C4-2B (cell line): ENCODE measurements around the gene NCKAP5L.

ENCODE experiments used
- CTCF ChIP-seq: fragments of 450-650 bp; conservative IDR thresholded peaks from 2 replicates; pipeline ENCODE4 v1.5.1; 2017; ENCODE audit warnings: mild to moderate bottlenecking
- ZFX ChIP-seq: fragments of 450-650 bp; IDR thresholded peaks from 2 replicates; pipeline ENCODE4 v1.6.1; 2017

DNA sequence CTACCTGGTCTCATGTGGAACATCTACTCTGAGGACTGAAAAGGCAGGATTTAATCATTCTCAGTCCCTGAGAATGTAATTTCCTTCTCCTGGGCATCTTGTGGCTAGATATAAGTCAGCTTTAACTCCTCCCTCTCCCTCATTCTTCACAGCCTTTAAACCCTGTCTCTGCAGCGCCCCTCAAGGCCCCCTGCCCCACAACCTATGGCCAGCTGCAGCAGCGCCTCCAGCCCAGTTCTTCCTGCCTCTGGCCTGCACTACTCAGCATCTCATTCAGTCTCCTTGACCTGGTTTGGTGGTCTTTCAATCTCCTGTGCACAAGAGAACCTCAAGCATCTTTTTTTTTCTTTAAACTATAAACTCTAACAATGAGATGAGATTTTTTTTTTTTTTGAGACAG lies 29.3 kb downstream of the NCKAP5L start:
- no peak for TF ChIP-seq CTCF
- TF ChIP-seq ZFX: no peak
